K562 (cell line): ENCODE data around the gene MARK3. TPM values are rescaled to one million over a fixed set of nuclear protein-coding genes. Genes with fewer than 3 reads are reported as not detected.
A peak's percentile ranks its signal among the peaks of the same experiment; 100 is the strongest.

Source experiments
- CUX1 ChIP-seq: fragments of 200-800 bp; sonication (Bioruptor generic); IDR thresholded peaks from 2 replicates; pipeline ENCODE4 v1.6.1; 2016; ENCODE audit warnings: missing genetic modification characterization, missing compliant biosample characterization
- FOXA3 ChIP-seq, 2 experiments: fragments of 450-650 bp in 1 of 2; sonication (generic) in 1 of 2; formaldehyde crosslinking; IDR thresholded peaks in 1 of 2; conservative IDR thresholded peaks in 1 of 2; 2 replicates each; pipeline versions ENCODE4 v1.4.0 to v1.8.0; 2020 to 2022; ENCODE audit warnings: mild to moderate bottlenecking in 2 of 2, missing genetic modification reagents in 1 of 2
- HINFP ChIP-seq: fragments of 450-650 bp; conservative IDR thresholded peaks from 2 replicates; pipeline ENCODE4 v1.6.1; 2016; ENCODE audit warnings: missing genetic modification characterization, low read depth, mild to moderate bottlenecking, control low read depth, missing compliant biosample characterization
- SAP30 ChIP-seq: fragments of 200-600 bp; sonication (generic); IDR thresholded peaks from 2 replicates; pipeline ENCODE4 v1.6.1; 2012; ENCODE audit warnings: borderline replicate concordance, low read depth, mild to moderate bottlenecking, moderate library complexity, low read length, control low read depth, inconsistent platforms; ENCODE audit not compliant: insufficient read depth, poor library complexity, severe bottlenecking
- THAP7 ChIP-seq: fragments of 250-450 bp; sonication (Bioruptor Pico); IDR thresholded peaks from 2 replicates; pipeline ENCODE4 v1.5.0; 2021
- TRIM28 ChIP-seq: fragments of 450-650 bp; IDR thresholded peaks from 2 replicates; pipeline ENCODE4 v1.6.1; 2017
- ZNF696 ChIP-seq: fragments of 250-450 bp; sonication (Bioruptor Pico); conservative IDR thresholded peaks from 2 replicates; pipeline ENCODE4 v1.4.0; 2020; ENCODE audit warnings: mild to moderate bottlenecking, moderate library complexity
- polyA plus RNA-seq, 8 experiments: library from polyadenylated mRNA; depleted of rRNA in 4 of 8; stranded (reverse) in 5 of 8; unstranded in 3 of 8; fragments of >200 nt; fragmentation: Nextera tagmentation in 2 of 8; fragmentation: Illumina TruSeq in 1 of 8; extraction: Ambion mirVana in 2 of 8; extraction: Trizol in 1 of 8; gene quantifications; 2 replicates each; pipeline versions ENCODE4 v1.2.1 to v1.2.3, GENCODE V29; 2011 to 2014; ENCODE audit warnings: inconsistent platforms in 1 of 8, missing spikeins in 1 of 8
- total RNA-seq, 7 experiments: library from RNA; depleted of rRNA in 6 of 7; stranded (reverse); fragments of >200 nt in 6 of 7; fragmentation: Illumina TruSeq in 2 of 7; extraction: Trizol in 2 of 7; gene quantifications; 2 replicates each; pipeline versions ENCODE4 v1.2.1 to v1.2.3, GENCODE V29; 2011 to 2021; ENCODE audit warnings: low replicate concordance in 1 of 7

The MARK3 gene
- total and polyA plus RNA-seq, 9 of the 15 experiments (the other 6 are each of a cell fraction or from before 2014, with no cell fraction given) = 10.1 to 68.7 (median 56.3) TPM

- peak; percentile 94 for TF ChIP-seq THAP7 (CRISPR knock-in tag)
- TF ChIP-seq HINFP (tag) = peak; percentile 98
- TF ChIP-seq SAP30 = no peak
- no peak for TF ChIP-seq TRIM28
- peak in 1 of 2 experiments; percentile 90; a peak in 2 of 4 replicates for TF ChIP-seq FOXA3 (CRISPR knock-in tag; conservative IDR thresholded peaks at IDR 0.05 in 1 of 2, IDR thresholded peaks at IDR 0.05 in 1 of 2)
- TF ChIP-seq CUX1 (CRISPR knock-in tag) = peak; percentile 100
- peak; percentile 96 for TF ChIP-seq ZNF696 (CRISPR knock-in tag)
These were observed 42.5 kb downstream of the MARK3 start (continued) for GRCh38 chr14:103427485-103428443.
